ENCODE data around the gene ARHGAP18.
A peak's percentile ranks its signal among the peaks of the same experiment; 100 is the strongest.

ARHGAP18 gene

GRCh38 chr6:129609635-129610034 is 100.3 kb downstream of the ARHGAP18 start:
- peak; percentile 29 for DNase-seq

- peak; percentile 18 for DNase-seq
Measured at GRCh38 chr6:129608886-129609537, 101.0 kb downstream of the ARHGAP18 start.

GRCh38 chr6:129607581-129608186 is 102.3 kb downstream of the ARHGAP18 start:
- no peak for DNase-seq

- no peak for DNase-seq
Measured at GRCh38 chr6:129606664-129607063, 103.3 kb downstream of the ARHGAP18 start.

- DNase-seq: no peak
Measured at GRCh38 chr6:129605967-129606366, 104.0 kb downstream of the ARHGAP18 start.

- DNase-seq: no peak
Measured at GRCh38 chr6:129605095-129605494, 104.9 kb downstream of the ARHGAP18 start.

- no peak for DNase-seq
Measured at GRCh38 chr6:129604321-129604720, 105.7 kb downstream of the ARHGAP18 start.

- no peak for DNase-seq
Measured at GRCh38 chr6:129603741-129604140, 106.2 kb downstream of the ARHGAP18 start.

GRCh38 chr6:129601323-129601722 is 108.7 kb downstream of the ARHGAP18 start:
- DNase-seq: no peak

- DNase-seq: no peak
Measured at GRCh38 chr6:129599467-129599866, 110.5 kb downstream of the ARHGAP18 start.

GRCh38 chr6:129598244-129599187 is 111.5 kb downstream of the ARHGAP18 start:
- DNase-seq: no peak

GRCh38 chr6:129597023-129597713 is 112.8 kb downstream of the ARHGAP18 start:
- no peak for DNase-seq

- no peak for DNase-seq
Measured at GRCh38 chr6:129596522-129596921, 113.5 kb downstream of the ARHGAP18 start.

- no peak for DNase-seq
Measured at GRCh38 chr6:129593233-129593564, 116.8 kb downstream of the ARHGAP18 start.

- DNase-seq: no peak
Measured at GRCh38 chr6:129592516-129593232, 117.3 kb downstream of the ARHGAP18 start.

GRCh38 chr6:129590408-129591022 is 119.5 kb downstream of the ARHGAP18 start:
- DNase-seq: no peak

GRCh38 chr6:129586815-129587214 is 123.2 kb downstream of the ARHGAP18 start:
- no peak for DNase-seq

- DNase-seq: no peak
Measured at GRCh38 chr6:129583866-129584265, 126.1 kb downstream of the ARHGAP18 start.

GRCh38 chr6:129578315-129578714 is 131.7 kb downstream of the ARHGAP18 start:
- DNase-seq: no peak

GRCh38 chr6:129577691-129578090 is 132.3 kb downstream of the ARHGAP18 start:
- no peak for DNase-seq

GRCh38 chr6:129576456-129576855 is 133.5 kb downstream of the ARHGAP18 start:
- no peak for DNase-seq

Data from right hindlimb (tissue), 1 donor.